SIG-M5 treated with dmso at 0.1 percent for 504 hours (cell line): ENCODE measurements around the gene RMDN3.
A peak's percentile ranks its signal among the peaks of the same experiment; 100 is the strongest.

Source experiments
- DNase-seq: peaks from one replicate; lab custom pipeline; 2025; ENCODE audit not compliant: unreplicated experiment; lab: John Stamatoyannopoulos, UW

The RMDN3 gene, protein sequence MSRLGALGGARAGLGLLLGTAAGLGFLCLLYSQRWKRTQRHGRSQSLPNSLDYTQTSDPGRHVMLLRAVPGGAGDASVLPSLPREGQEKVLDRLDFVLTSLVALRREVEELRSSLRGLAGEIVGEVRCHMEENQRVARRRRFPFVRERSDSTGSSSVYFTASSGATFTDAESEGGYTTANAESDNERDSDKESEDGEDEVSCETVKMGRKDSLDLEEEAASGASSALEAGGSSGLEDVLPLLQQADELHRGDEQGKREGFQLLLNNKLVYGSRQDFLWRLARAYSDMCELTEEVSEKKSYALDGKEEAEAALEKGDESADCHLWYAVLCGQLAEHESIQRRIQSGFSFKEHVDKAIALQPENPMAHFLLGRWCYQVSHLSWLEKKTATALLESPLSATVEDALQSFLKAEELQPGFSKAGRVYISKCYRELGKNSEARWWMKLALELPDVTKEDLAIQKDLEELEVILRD

DNA sequence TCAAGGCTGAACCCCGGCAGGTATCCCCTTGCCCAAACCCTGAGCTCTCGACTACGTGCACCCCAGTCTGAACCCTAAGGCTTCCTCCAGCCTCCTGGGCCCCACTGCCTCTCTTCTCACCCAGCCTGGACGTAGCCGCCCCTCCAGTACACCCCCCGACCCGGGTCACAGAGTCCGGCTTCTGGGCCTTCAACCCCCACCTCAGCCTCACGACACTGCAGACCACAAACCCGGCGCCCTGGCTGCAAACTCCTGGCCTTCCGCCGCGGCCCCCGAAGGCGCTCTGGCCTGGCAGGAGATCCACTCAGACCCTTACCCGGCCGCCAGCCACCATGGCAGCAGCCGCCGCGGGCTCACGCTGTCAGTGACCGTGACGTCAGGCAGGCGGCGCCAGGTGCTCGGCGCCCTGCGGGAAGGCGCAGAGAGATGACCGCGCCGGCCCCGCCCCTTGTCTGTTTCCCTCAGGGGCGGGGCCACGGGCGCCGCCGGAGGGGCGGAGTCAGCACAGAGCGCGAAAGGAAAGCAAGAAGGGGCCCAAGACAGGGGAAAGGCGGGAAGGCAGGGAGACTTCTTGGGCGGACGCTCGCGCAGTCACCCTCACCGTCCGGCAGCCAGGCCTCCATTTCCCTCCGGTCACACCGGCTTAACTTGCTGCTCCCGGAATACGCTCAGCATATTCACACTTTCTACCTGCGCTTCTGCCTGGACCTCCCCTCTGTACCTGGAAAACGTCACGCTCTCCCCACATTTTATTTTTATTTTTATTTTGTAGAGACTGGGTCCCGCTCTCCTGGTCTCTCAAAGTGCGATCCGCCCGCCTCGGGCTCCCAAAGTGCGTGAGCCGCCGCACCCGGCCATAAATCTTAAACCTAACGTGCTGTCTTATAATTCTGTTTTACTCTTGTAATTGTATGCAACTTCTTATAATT lies at the start of gene RMDN3:
TSS of gene RMDN3 (minus strand) at position 372 of the 929 bp plus-strand sequence. CDS start 471 bp downstream, outside the sequence.
- DNase-seq = peak; percentile 89

DNA sequence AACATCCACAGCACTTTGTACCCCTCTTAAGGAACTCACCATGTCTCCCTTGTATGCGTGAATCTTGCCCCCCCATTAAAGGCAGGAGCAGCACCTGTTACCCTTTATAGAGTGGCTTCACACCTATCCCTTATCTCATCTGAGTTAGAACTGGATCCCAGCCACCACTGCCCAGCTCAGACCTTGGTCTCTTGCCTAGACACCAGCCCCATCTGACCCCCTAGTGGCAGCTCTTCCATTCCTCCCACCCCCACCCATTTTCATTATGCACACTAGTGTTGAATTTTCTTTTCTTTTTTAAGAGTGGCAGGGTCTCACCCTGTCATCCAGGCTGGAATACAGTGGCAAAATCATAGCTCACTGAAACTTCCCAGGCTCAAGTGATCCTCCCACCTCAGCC lies 48.6 kb upstream of the RMDN3 start:
- no peak for DNase-seq

DNA sequence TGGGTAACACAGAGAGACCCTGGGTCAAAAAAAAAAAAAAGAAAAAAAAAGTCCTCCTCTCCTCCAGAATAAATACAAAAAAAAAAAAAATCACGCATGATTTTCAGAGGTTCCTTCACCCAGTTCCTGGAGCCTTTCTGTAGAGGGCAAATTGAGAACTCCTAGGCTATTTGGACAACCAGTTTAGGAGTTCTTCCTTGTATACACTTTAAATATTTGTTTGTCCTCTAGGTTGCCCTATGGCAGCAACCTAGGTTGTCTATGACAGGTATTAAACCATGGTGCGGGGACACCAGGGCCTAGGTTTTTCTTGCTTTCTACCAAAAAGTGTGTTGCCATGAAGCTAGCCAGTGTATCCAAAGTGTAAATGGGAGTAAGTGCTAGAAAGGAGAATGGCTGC lies 48.0 kb upstream of the RMDN3 start:
- no peak for DNase-seq

DNA sequence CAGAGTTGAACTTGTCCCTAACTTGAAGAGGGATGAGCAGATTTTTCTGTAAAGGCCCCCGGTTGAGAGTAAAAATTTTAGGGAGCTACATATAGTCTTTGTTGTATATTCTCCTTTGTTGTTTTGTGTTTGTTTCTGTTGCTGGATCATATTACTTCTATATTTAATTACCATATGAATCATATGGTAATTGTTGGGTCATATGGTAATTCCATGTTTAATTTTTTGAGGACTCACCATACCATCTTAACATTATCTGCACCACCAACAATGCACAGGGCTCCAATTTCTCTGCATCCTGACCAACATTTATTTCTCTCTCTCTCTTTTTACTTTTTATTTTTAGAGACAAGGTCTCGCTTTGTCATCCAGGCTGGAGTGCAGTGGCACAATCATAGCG lies 44.5 kb upstream of the RMDN3 start:
- DNase-seq = no peak

DNA sequence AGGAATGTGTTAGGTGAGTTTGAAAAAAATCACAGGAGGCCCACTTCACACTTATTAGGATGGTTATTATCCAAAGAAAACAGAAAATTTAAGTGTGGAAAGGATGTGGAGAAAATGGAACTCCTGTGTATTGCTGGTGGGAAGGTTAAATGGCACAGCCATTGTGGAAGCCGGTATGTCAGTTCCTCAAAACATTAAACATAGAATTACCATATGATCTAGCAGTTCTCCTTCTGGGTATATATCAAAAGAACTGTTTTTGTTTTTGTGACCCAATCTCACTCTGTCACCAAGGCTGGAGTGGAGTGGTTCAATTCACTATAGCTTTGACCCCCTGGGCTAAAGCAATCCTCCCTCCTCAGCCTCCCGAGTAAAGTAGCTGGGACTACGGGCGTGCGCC lies 41.5 kb upstream of the RMDN3 start:
- DNase-seq = no peak

DNA sequence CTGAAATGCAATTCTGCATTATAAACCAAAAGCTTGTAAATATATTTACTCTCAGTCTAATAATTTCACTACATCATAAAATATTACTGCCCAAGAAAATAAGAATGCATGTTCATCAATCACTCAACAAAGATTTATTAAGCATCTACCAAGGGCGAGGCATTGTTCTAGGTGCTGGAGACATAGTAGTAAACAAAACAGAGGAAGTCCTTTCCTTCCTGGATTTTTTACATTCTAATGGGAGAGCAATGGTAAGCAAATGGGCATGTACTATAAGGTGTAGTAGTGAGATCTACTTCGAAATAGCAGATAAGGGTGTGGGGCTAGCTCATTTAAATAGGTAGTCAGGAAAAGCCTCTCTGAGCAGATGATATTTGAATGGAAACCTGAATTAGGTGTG lies 41.0 kb upstream of the RMDN3 start:
- DNase-seq = no peak

DNA sequence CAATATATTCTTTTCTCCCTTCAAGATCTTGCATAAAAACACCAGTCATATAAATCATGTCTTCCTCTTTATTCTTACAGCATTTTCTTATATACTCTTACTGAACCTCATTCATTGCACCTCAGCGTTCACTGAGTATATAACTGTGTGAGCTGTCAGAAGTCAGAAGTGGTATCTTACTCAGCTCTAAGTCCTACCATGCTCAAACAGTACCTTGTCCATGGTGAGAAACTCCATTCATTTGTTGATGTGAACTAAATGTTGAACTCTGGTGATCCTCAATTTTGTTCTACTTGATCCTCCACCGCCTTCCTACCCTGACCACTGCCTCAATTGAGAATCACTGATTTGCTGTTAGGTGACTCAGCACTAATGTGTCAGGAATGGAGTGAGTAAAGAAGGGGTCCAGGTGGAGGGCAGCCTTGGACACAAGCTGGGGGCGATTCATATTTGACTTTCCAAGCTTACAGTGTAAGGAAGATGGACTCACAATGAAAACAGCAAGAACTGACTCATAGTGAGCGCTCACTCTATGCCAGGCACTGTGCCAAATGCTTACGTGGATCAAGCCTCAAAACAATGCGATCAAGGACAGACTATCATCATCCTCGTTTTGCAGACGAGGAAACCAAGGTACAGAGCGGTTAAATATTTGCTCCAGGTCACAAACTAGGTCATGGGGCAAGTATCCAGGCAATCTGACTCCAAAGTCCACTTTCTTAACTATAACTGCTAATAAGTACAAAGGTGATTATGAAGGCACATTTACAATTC lies 38.3 kb upstream of the RMDN3 start:
- DNase-seq = no peak

DNA sequence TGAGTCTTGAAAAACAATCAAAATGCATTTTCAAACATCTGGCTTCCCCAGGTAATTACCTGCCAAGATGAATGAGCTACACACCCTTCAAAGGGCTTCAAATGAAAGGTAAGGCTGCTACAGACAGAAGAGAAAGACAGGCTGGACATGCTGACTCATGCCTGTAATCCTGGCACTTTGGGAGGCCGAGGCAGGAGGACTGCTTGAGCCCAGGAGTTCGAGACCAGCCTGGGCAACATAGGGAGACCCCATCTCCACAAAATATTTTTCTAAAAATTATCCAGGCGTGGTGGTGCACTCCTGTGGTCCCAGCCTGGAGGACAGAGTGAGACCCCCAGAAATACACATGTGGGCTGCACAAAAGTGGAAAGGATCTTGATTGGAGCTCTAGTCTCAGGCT lies 37.3 kb upstream of the RMDN3 start:
- no peak for DNase-seq

DNA sequence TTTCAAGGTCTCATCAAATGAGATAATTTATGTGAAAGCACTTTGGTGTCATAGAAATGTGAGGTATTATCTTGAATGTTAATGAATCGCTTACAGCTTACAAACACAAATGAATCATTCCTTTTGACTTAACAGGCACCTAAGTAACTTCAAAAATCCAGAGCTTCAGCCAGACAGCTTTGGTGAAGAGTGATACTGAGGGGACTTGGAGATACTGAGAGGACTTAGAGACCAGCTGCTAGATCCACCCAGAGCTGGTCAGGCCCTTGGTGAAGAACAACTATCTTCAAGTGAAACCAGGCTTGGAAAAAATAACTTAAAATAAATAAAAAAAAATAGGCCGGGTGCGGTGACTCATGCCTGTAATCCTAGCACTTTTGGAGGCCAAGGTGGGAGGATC lies 35.7 kb upstream of the RMDN3 start:
- no peak for DNase-seq

DNA sequence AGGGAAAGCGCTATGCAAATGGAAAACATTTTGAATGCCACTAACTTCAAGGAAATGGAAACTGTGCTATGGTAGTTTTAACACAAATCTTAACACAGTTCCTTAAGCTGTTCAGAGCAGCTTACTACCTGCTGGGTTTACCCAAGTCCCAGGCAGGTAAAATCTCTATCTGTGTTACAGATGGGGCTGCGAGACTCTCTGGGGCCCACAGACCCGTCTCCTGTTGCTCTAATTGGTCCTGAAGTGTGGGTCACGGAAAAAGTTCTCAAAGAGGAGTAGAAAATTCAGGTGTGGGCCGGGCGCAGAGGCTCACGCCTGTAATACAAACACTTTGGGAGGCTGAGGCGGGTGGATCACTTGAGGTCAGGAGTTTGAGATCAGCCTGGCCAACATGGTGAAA lies 34.9 kb upstream of the RMDN3 start:
- no peak for DNase-seq

DNA sequence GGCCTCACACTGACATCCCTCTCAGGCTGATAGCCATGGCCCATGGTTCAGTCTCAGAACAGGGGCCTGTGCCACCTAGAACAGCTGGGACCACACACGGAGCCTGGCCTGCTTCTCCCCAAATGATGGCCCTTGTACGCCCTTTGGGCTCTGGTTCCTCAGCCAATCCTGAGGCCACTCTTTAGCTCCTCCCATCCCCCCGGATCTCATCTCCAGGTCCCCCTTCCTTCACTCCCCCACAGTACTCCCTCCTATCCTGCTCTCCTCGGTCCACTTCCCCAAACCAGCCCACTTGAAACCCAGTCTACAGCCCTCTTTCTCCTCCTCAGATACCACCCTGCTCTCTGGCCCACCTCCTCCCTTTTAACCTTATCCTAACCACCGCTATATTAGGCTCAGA lies 34.1 kb upstream of the RMDN3 start:
- DNase-seq = no peak

DNA sequence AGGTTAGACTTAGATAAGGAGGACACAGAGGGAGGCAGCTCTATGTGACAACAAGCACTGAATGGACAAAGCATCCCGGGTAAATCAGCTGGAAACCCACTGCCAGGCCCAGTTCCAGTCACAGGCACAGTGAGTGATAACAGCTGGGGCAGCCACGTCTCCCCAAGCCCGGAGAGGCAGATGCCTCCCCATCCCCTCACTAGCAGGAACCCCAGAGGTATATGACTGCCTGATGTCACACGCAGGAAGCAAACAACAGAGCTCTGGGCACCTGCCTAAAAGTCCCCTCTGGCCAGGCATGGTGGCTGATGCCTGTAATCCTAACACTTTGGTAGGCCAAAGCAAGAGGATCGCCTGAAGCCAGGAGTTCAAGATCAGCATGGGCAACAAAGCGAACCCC lies 32.9 kb upstream of the RMDN3 start:
- no peak for DNase-seq

DNA sequence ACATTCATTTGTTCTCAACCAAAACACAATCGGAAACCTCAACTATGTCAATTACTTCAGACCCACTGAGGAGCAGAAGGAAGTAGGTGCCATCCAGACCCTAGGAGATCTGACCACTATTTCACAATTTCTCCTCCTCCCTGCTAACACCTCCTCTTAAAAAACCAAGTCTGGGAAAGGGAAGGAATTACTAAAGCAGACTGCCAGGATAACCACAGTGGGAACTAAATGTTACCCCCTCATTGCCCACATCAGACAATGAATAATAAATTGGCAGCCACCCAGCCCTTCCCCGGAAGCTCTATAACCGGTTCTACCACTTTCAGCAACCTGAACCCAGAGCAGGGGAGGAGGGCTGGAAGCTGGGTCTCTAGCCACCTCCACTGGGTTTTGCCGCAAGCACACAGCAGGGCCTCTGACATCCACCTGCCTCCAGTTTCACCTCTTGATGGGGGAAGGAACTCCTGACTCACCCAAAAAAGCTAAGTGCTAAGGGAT lies 32.3 kb upstream of the RMDN3 start:
- DNase-seq = peak; percentile 67

DNA sequence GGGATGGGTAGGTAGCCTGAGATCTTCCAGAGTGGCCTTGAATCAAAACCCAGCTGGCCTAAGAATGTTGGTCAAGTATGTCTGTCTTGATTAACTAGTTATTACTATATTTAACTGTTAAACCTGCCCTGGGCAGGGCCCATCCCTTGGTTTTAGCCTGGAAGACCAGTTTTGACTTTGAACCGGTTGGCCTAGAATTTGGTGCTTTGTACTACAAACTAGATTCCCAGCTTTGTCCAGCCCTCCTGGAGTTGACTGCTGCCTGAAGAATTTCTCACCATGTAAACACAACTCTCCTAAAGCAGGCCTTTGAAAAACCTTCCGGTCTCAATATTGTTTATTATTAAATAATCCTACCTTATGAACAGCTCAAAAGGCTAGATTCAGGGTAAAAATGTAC lies 30.8 kb upstream of the RMDN3 start:
- DNase-seq = peak; percentile 41

DNA sequence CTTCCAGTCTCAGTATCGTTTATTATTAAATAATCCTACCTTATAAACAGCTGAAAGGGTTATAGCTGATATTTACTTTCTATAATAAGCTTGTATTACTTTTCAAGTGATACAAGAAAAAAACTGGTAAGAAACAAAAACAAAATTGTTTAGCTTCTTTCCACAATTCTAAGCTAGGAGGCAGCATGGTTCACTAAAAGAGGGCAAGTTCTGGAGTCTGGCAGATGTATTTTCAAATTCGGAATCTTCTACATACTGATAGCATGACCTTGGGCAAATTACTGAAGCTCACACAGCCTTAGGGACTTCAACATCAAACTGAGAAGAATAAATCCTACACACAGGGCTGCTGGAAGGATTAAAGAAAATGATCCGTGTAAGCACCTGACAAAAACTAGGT lies 30.1 kb upstream of the RMDN3 start:
- DNase-seq = no peak

DNA sequence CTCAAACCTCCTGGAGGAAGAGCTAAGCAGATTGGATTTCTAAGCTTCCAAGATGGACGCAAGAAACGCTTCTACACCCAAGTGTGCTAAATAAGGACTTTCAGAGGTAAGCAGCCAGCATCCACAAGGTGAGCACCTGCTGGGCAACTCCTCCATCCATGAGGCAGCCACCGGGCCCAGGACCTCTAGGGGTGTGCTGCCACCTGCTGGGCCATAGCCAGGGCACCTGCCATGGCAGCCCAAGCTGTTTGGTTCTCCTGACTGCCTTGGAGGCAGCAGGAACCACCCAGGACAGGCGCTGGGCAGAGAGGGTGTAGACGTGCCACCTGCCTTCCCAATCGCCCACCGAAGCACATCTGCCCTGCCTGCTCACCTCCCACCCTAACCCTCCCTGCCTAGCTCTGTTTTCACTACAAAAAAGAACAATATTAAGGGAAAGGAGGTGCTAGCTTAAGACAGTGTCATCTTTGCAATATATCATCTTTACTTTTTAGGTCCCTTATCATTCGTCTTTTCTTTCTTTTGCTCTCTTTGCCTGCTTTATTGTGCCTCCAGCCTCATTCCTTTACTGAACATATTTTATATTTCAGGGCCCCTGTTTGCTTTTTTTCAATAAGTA lies 27.7 kb upstream of the RMDN3 start:
- peak; percentile 54 for DNase-seq

DNA sequence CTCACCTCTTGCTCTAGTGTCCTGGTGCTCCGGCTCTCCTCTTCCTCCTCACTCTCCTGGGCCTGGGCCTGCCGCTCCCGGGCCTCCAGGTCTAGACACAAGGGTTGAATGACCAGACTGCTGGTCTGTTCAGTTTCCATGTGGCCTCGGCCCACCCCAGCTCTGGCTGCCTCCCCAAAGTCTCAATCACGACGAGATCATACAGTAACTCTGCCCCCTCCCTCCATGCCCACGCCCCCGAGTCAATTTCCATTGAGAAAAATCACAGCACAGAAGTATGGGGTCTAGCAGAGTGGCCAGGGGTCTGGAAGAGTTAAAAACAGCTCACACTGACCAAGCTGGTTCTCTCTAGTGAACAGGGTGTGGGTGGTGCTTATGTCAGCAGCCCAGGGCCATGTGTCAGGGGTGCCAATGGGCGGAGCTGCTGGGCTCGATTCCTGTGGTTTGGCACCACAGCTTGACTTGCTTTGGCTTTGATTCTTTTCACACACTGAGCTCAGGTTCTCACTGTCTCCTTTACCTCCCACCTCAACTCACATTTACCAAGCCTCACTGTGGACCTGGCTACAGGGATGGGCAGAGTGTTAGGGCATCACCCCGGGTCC lies 21.6 kb upstream of the RMDN3 start:
- peak; percentile 19 for DNase-seq

DNA sequence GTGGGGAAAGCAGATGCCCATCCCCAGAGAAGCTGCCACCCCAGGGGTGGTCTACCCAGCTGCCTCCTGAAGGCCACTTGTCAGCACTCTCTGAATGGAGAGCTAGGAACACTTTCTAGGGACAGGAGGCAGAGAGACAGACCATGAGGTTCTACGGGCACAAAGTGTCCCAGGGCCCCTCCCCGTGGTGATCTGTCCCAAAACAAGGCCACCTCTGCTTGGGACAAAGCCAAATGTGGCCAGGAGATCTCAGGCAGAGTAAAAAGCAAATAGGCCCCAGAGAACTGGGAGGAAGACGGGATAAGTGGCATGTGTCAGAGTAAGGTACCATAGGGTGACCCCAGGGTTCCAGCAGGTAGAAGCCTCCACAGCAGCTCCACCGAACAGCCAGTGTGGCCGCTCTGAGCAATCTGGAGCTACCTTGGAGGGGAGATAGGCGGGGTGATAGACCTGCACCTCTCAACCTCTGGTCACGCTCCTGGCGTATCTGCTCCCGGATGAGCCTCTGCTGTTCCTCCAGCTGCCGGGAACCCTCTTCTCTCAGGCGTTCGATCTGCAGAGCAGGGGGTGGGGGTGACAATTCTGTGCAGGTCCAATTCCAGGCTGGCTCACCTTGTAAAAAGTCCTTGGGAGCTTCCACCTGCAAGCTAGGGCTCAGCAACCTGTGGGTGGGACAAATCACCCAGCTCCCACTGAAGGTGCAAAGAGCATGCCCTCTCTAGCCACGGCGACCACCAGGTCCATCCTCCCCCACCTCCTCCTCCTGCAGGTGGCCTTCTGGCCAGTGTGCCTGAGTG lies 20.9 kb upstream of the RMDN3 start:
- no peak for DNase-seq

DNA sequence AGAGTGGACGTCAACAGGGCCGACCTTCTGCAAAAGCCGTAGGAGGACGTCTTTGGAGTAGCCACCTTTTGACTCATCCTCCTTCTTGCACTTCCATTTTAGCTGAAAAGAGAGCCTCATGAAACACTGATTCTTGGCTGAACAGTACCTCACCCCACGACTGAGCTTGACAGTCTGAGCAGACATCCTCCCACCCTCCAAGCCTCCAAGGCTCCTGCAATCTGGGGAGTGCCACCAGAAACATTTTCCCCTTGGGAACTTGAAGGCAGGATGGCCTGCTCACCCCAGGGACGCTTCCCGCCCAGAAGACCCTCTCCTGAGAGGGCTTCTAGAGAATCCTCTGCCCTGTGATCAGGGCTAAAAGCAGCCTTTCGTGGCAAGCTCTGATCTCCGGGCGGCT lies 20.0 kb upstream of the RMDN3 start:
- no peak for DNase-seq
